ENCODE measurements around the gene BBC3. TPM values are rescaled to one million over a fixed set of nuclear protein-coding genes. Genes with fewer than 3 reads are reported as not detected.

The BBC3 gene
- total and polyA plus RNA-seq, 2 of the 4 experiments (the other 2 are of a cell fraction) = 1.6 to 6.5 TPM

DNA sequence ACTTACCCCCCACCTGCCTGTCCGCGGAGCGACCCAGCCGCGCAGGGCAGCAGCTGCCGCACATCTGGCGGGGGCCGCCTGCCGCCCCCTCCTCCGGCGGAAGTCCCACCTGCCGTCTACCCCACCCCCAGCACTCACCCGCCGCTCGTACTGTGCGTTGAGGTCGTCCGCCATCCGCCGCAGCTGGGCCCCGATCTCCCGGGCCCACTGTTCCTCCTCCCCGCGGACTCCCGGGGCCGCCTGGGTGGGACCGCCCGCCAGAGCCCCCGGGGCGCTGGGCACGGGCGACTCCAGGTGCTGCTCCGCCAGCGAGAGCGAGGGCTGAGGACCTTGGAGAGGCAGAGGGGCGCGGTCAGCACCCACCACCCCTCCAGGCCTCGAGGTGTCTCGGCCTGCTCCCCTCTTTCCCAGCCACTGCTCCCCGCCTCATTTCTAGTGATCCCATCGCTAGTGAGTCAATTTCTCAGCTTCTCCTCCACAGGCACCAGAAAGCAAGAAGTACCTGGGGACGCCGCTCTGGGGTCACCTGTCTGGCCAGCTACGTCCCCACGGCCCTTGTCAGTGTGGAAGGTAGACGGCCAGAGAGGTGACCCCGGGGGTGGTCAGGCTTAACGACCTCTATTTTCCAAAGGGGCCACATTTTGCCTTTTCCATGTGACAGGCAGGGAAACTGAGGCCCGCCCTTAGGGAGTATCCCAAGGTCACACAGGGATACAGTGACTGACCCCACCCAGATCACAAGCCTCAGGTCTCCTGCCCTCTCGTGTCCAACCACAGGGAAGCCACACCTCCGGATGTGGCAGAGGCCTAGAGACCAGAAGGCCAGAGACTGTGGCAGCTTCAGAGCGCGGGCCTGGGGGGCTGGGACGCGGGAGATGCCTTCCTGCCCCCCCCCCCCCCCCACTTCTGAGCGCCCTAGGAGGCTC is 4.3 kb downstream of the BBC3 start:
- H2AFZ ChIP-seq (replicated peaks; ENCODE audit: low read length, poor library complexity) = peak overlapping the region; percentile 67
- peak overlapping the region; percentile 97 for H2AK5ac ChIP-seq (ENCODE audit: low read depth, low read length)
- TF ChIP-seq SMC3 (IDR thresholded peaks at IDR 0.05; ENCODE audit: low read depth, low read length) (no peak), POLR2A (IDR thresholded peaks at IDR 0.05; ENCODE audit: low read depth, low read length) (peak; percentile 55), CHD1 (IDR thresholded peaks at IDR 0.05; ENCODE audit: low read depth, low read length) (peak; percentile 58; the same call in 1 of the 2 replicates)
- POLR2A ChIA-PET (ENCODE audit: unreplicated experiment) = interaction anchor here (0.6 to 1.2 kb wide), 4 partner anchors 17 to 101 kb away, joined by 4 to 5 read pairs (median 4); partner anchors contain the start of gene CCDC9
- CTCF ChIA-PET = interaction anchor here (0.7 to 2.4 kb wide), 3 partner anchors 16 to 18 kb away, joined by 3 to 13 read pairs (median 12); no protein-coding TSS in a partner anchor
- ATAC-seq (ENCODE audit: low read depth) (peak; percentile 2; the same call in 1 of the 2 replicates), DNase-seq (peak; percentile 67)
- H3K27me3 ChIP-seq (ENCODE audit: control insufficient read depth, insufficient read depth, low read length) = no peaks in the 10 kb centered on the region
- H2AK9ac ChIP-seq (replicated peaks; ENCODE audit: low read depth, low read length, poor library complexity) = peak overlapping the region; percentile 90
- peak overlapping the region; percentile 72; the same call in 1 of the 2 replicates for H3K56ac ChIP-seq (ENCODE audit: extremely low read depth, insufficient read depth, low read length)
- H3K18ac ChIP-seq (ENCODE audit: low read depth, low read length) = peak overlapping the region; percentile 48; the same call in 1 of the 2 replicates
- H3K4me2 ChIP-seq (ENCODE audit: low read depth, low read length) = peak overlapping the region; percentile 66
- peak overlapping the region; percentile 1 for H3K4me3 ChIP-seq (ENCODE audit: insufficient read depth, low read depth, low read length)
- peak overlapping the region; percentile 90 for H2BK5ac ChIP-seq (ENCODE audit: low read depth, low read length, poor library complexity, severe bottlenecking)
- peaks cover 12% of the 10 kb centered on the region for H3K9me1 ChIP-seq (ENCODE audit: insufficient read depth, low read length)
- peak overlapping the region; percentile 69; the same call in 1 of the 3 replicates for H2BK15ac ChIP-seq (ENCODE audit: low read depth, low read length)
- H3K4ac ChIP-seq (ENCODE audit: low read depth, low read length) = peak overlapping the region; percentile 93
- H3K9me3 ChIP-seq (ENCODE audit: control insufficient read depth, insufficient read depth, low read length) = no peaks in the 10 kb centered on the region
- H3K36me3 ChIP-seq (ENCODE audit: control insufficient read depth, insufficient read depth, low read length) = peaks cover 11% of the 10 kb centered on the region; the same call in 1 of the 2 replicates
- H3K23ac ChIP-seq (ENCODE audit: low read depth, low read length) = peak overlapping the region; percentile 84
- peak overlapping the region; percentile 86 for H4K5ac ChIP-seq (ENCODE audit: low read depth, low read length)
- peak overlapping the region; percentile 90 for H2BK120ac ChIP-seq (ENCODE audit: low read depth, low read length)
- H3K4me1 ChIP-seq (ENCODE audit: control insufficient read depth, insufficient read depth, low read length) = peaks cover 23% of the 10 kb centered on the region
- H4K20me1 ChIP-seq (ENCODE audit: insufficient read depth, low read length) = peaks cover 38% of the 10 kb centered on the region
- no TSS peak for BruUV-seq (replicated peaks)
- peaks cover 8 to 63% of the 10 kb centered on the region in 2 experiments for H3K79me1 ChIP-seq (ENCODE audit: low read depth in 1 of 2, low read length in 2 of 2)
- H3K14ac ChIP-seq (replicated peaks; ENCODE audit: low read depth, low read length) = peak overlapping the region; percentile 84
- H3K27ac ChIP-seq (ENCODE audit: insufficient read depth, low read length) = peak overlapping the region; percentile 97
- peak overlapping the region; percentile 95 for H4K91ac ChIP-seq (ENCODE audit: insufficient read depth, low read depth, low read length)
- H3K9ac ChIP-seq (ENCODE audit: low read depth, low read length) = peak overlapping the region; percentile 70
- WGBS, 2 experiments (ENCODE audit: extremely low coverage in 2 of 2, insufficient read length in 1 of 2) = 2% methylated on average over 9 of the region's 56 CpGs; no CpG with 5 or more reads in 1 of the 2 experiments
- dilution Hi-C loops (cut with HindIII; ENCODE audit: low sequenced_read_pairs, unreplicated experiment) = no loop called here
- H4K8ac ChIP-seq (ENCODE audit: low read depth in 2 of 2, low read length in 2 of 2) = peak overlapping the region; percentile 90 to 91
- intact Hi-C loops (cut with micrococcal nuclease) = loop anchor here (1.0 kb wide), 2 partner anchors 16 to 18 kb away; no protein-coding TSS in a partner anchor
- peak overlapping the region; percentile 75 for H2BK20ac ChIP-seq (ENCODE audit: low read depth, low read length)
- in situ Hi-C loops (cut with MboI; ENCODE audit: low sequenced_read_pairs) = no loop called here
